Superior temporal gyrus (tissue), 1 donor: ENCODE results near the gene SLX9.
A peak's percentile ranks its signal among the peaks of the same experiment; 100 is the strongest.

ENCODE experiments used
- DNase-seq: peaks from one replicate; pipeline ENCODE4 v3.0.0-alpha.2; 2016; ENCODE audit errors: extremely low spot score

SLX9 gene

GRCh38 chr21:44947111-44947929 lies 7.5 kb downstream of the SLX9 start:
- no peak for DNase-seq

- DNase-seq, result no peak
Observed at GRCh38 chr21:44947930-44948331, 8.1 kb downstream of the SLX9 start.

GRCh38 chr21:44948426-44949120 lies 8.7 kb downstream of the SLX9 start:
- DNase-seq, result no peak

- DNase-seq, result no peak
Observed at GRCh38 chr21:44949161-44949778, 9.4 kb downstream of the SLX9 start.

GRCh38 chr21:44949779-44950198 lies 10.0 kb downstream of the SLX9 start:
- peak; percentile 72 for DNase-seq

- no peak for DNase-seq
Observed at GRCh38 chr21:44950351-44950750, 10.5 kb downstream of the SLX9 start.

- DNase-seq, result no peak
Observed at GRCh38 chr21:44951186-44951915, 11.5 kb downstream of the SLX9 start.

GRCh38 chr21:44952116-44952928 lies 12.5 kb downstream of the SLX9 start:
- no peak for DNase-seq

- DNase-seq, result no peak
Observed at GRCh38 chr21:44952929-44953627, 13.2 kb downstream of the SLX9 start.

GRCh38 chr21:44953628-44954021 lies 13.8 kb downstream of the SLX9 start:
- no peak for DNase-seq

GRCh38 chr21:44954281-44954771 lies 14.5 kb downstream of the SLX9 start:
- DNase-seq, result no peak

GRCh38 chr21:44955141-44955797 lies 15.4 kb downstream of the SLX9 start:
- DNase-seq, result no peak

GRCh38 chr21:44955798-44956175 lies 16.0 kb downstream of the SLX9 start:
- no peak for DNase-seq

GRCh38 chr21:44956356-44957046 lies 16.7 kb downstream of the SLX9 start:
- DNase-seq, result no peak

- DNase-seq, result no peak
Observed at GRCh38 chr21:44957047-44957831, 17.4 kb downstream of the SLX9 start.

- no peak for DNase-seq
Observed at GRCh38 chr21:44957901-44958451, 18.1 kb downstream of the SLX9 start.

- no peak for DNase-seq
Observed at GRCh38 chr21:44958471-44959191, 18.8 kb downstream of the SLX9 start.
